HFF-Myc (cell line): Measurements from ENCODE around the gene MCIDAS.
A peak's percentile ranks its signal among the peaks of the same experiment; 100 is the strongest.

Source experiments
- DNase-seq: peaks from one replicate; pipeline ENCODE4 v3.0.0-alpha.2; 2011; ENCODE audit warnings: low read depth; ENCODE audit errors: extremely low read depth
- H3K4me3 ChIP-seq: replicated peaks from 2 replicates; pipeline ENCODE4 v1.5.1; 2011; ENCODE audit warnings: low read depth, mild to moderate bottlenecking, control low read depth, low read length
- CTCF ChIP-seq: IDR thresholded peaks from 2 replicates; pipeline ENCODE4 v1.5.1; 2012; ENCODE audit warnings: mild to moderate bottlenecking, low read depth, low read length, control low read depth; ENCODE audit errors: missing control alignments

MCIDAS gene

DNA sequence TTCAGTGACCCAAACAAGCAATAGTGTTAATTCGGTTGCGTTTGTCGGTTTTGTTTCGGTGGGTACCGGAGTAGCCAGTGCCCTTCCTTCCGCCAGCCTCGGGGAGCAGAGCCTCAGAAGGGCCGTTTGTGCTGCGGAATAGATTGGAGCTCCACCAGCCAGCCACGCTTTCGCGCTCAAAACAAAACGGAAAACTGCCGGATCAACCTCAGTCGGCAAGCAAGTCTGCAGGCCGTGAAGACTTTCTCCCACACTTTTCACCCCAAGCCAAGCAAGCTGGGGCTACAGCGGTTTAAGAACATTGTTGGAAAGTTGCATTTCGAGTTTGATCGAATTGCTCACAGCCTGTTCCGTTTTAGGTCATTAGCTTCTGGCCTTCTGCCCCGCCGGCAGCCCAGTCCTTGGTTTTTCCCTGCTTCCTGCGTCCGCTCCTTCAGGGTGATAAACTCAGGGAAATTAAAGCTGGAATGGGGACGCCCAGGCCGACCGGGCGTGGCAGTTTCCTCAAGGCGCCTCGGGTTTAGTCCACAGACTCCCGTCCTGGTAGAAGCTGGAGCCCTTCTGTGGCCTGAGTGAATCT is 7.1 kb upstream of the MCIDAS start:
- no peak for DNase-seq
- no peak for TF ChIP-seq CTCF
- peak overlapping the region; percentile 44 for H3K4me3 ChIP-seq

DNA sequence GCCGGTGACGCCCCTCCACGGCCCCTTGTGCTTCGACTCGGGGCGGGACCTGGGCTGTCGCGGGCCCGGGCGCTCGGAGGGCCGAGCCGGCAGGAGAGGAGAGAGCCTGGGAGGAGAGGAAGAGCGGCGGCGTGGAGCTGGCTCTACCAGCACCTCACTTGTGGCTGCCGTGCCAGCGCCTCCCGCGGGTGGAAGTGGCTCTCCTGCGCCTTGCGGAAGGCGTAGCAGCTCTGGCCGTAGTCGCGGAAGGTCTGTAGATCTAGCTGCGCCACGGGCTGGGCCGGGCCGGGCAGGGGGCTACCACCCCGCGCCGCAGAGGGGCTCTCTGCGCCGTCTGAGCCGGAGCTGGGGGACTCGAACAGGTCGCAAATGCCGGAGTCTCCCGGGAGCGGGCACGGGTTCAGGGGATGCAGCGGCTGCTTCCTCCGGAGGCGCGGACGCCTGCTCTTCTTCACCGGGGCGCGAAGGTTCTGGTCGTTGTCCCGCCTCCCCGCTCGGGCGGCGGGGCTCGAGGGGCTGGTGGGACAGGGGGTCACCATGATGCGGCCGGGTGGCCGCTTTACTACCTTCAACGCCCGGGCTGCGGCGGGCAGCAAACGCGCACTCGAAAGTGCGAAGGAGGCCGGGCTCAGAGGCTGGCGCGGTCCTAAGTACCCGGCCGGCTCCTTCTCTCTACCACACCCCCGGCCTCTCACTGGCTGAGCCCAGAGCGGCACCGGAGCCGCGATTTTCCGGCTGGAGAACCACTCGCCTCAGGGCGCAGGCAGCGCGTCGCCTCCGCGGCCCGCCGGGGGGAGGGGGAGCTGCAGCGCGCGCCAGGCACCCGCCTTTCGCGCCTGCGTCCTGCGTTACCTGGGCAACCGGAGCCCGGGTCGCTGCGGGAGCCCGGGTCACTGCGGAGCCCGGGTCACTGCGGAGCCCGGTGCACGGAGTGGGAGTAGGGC is 6.1 kb upstream of the MCIDAS start, which contains the start of gene CCNO:
TSS of gene CCNO (minus strand) at position 624 of the 944 bp plus-strand sequence. CDS start at position 539, 85 bp downstream.
- peak; percentile 12 for DNase-seq
- peak within 1 kb of the TSS; percentile 44 for H3K4me3 ChIP-seq
- no peak for TF ChIP-seq CTCF

- no peak for TF ChIP-seq CTCF
- no peak for DNase-seq
These were observed 5.3 kb upstream of the MCIDAS start for GRCh38 chr5:55232271-55232984.

GRCh38 chr5:55231919-55232270 is 4.8 kb upstream of the MCIDAS start:
- DNase-seq = no peak
- peak overlapping the region; percentile 44; the same call in 1 of the 2 replicates for H3K4me3 ChIP-seq
- TF ChIP-seq CTCF = no peak

More at GRCh38 chr5:55232271-55232984, 5.3 kb upstream of the MCIDAS start:
- peak overlapping the region; percentile 44 for H3K4me3 ChIP-seq

DNA sequence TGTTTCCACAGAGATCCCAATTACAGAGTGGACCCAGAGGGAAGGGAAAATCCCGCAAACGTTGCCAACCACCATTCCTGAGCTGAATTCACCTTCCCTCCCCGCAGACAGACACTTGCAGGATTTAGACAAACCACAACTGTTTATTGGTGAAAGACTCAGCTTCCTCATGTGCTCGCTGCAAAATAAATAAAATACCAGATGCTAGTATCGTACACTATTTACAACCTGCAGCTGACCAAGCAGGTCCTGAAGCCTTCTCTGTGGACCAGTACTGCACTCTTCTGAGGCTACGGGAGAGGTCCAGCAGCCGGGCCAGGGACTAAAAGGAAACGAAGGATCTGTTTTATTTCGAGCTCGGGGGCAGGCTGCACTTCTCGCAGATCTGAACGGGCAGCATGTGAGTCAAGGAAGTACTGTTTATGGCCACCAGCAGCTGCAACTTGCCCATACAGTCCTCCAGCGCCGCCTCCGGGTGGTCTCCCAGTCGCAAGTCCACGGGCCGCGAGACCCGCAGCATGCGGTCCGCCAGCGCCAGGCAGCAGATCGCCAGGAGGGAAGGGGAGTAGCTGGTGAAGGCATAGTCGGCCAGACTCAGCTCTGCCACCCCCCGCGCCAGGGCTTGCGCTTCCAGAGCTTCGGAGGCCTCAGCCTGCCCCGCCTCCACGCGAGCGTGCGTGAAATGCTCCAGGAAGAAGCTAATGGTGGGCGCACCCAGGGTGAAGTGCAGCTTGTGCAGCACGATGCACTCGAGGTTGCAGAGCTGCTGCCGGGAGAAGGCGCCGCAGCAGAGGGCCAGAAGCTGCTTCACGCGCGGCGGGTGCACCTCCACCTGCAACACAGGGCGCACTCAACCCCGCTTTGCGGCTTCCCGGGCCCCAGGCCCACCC is 4.2 kb upstream of the MCIDAS start:
- DNase-seq = no peak
- TF ChIP-seq CTCF = no peak
- no peak overlapping the region for H3K4me3 ChIP-seq
